Astrocyte (in vitro differentiated cells and primary cell): ENCODE data around the gene EXOG.

Experiments used
- CTCF ChIP-seq: IDR thresholded peaks from 2 replicates; pipeline ENCODE4 v1.5.1; 2011; ENCODE audit warnings: low read depth, mild to moderate bottlenecking, inconsistent platforms, low read length, moderate library complexity; ENCODE audit not compliant: insufficient read depth
- EZH2 ChIP-seq: IDR thresholded peaks from 2 replicates; pipeline ENCODE4 v1.6.1; 2012; ENCODE audit warnings: mild to moderate bottlenecking, low read length, inconsistent platforms; ENCODE audit not compliant: insufficient read depth

DNA sequence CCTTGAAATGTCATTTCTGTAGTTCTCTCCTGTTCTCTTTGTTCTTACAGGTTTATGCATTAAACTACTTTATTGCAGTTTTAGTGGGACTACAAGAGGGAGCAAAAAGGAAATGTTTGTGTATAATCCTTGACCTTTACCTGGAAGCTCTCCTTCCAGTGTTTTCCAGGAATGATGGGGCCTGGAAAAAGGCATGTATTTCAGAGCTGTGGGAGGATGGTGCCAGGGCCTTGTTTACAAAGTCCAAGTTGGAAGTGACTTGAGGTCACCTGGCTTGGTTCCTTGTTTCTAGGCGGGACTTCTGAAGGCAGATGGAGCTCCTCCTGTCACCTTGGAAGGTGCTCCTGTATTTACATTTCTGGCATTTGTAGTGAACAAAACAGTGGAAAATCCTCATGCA lies 27.4 kb upstream of the EXOG start:
- TF ChIP-seq CTCF = no peak
- no peak for TF ChIP-seq EZH2
